ENCODE measurements around the gene FRMPD1. TPM values are rescaled to one million over a fixed set of nuclear protein-coding genes. Genes with fewer than 3 reads are reported as not detected.

The FRMPD1 gene
- total RNA-seq, 1 donor from 2014 or later = 0.19 TPM

DNA sequence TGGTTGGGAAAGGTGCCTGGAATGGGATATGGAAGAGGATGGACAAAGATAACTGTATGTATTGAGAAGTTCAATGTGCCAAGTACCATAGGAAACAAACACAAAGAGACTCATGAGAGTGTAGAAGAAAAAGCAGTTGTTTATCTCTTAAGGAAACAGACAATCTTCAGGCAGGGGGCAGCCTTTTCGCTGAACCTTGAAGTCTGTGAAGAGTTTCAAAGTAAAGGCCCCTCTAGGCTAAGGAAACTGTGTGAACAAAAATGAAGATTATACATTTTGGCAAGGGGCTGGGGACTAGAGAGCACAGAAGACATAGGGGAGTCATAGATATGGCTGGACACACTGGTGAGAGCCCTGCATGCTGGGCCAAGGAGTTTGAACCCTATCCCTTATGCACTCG is 27.5 kb upstream of the FRMPD1 start:
- no peak for DNase-seq (ENCODE audit: low read depth, low spot score)
- Mint-ChIP-seq H3K9me3 (no peaks in the 10 kb centered on the region), H3K27ac (ENCODE audit: unreplicated experiment) (no peak overlapping the region), H3K4me3 (no peak overlapping the region), H3K4me1 (peaks cover 5% of the 10 kb centered on the region), H3K27me3 (ENCODE audit: low read depth) (peaks cover 8% of the 10 kb centered on the region), H3K36me3 (ENCODE audit: low read depth) (no peaks in the 10 kb centered on the region)
- TF ChIP-seq, protein P1, sequence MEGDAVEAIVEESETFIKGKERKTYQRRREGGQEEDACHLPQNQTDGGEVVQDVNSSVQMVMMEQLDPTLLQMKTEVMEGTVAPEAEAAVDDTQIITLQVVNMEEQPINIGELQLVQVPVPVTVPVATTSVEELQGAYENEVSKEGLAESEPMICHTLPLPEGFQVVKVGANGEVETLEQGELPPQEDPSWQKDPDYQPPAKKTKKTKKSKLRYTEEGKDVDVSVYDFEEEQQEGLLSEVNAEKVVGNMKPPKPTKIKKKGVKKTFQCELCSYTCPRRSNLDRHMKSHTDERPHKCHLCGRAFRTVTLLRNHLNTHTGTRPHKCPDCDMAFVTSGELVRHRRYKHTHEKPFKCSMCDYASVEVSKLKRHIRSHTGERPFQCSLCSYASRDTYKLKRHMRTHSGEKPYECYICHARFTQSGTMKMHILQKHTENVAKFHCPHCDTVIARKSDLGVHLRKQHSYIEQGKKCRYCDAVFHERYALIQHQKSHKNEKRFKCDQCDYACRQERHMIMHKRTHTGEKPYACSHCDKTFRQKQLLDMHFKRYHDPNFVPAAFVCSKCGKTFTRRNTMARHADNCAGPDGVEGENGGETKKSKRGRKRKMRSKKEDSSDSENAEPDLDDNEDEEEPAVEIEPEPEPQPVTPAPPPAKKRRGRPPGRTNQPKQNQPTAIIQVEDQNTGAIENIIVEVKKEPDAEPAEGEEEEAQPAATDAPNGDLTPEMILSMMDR (conservative IDR thresholded peaks at IDR 0.05) = no peak

DNA sequence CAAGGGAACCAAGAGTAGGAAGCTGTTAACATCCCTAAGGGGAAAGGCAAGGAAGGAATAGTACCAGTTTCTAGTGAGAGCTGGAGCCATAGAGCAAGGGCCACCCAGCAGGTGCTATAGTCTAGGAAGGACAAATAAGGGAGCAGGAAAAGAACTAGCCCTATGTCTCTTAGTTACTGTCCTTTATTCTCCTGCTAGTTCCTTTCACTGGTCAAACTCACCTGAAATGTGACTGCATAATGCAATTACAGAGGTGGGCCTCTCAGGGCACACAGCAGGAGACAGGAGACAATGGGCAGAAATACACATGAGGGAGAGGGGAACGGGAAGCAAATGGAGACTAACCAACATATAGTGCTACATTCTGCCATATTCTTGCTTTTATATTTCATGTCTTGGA is 26.7 kb upstream of the FRMPD1 start:
- H3K9me3 Mint-ChIP-seq = no peaks in the 10 kb centered on the region
- H3K27me3 Mint-ChIP-seq (ENCODE audit: low read depth) = peaks cover 5% of the 10 kb centered on the region
- H3K36me3 Mint-ChIP-seq (ENCODE audit: low read depth) = no peaks in the 10 kb centered on the region
- no peak overlapping the region for H3K27ac Mint-ChIP-seq (ENCODE audit: unreplicated experiment)
- TF ChIP-seq, protein P1 (conservative IDR thresholded peaks at IDR 0.05) = no peak
- H3K4me3 Mint-ChIP-seq = no peak overlapping the region
- H3K4me1 Mint-ChIP-seq = peaks cover 5% of the 10 kb centered on the region
- no peak for DNase-seq (ENCODE audit: low read depth, low spot score)

DNA sequence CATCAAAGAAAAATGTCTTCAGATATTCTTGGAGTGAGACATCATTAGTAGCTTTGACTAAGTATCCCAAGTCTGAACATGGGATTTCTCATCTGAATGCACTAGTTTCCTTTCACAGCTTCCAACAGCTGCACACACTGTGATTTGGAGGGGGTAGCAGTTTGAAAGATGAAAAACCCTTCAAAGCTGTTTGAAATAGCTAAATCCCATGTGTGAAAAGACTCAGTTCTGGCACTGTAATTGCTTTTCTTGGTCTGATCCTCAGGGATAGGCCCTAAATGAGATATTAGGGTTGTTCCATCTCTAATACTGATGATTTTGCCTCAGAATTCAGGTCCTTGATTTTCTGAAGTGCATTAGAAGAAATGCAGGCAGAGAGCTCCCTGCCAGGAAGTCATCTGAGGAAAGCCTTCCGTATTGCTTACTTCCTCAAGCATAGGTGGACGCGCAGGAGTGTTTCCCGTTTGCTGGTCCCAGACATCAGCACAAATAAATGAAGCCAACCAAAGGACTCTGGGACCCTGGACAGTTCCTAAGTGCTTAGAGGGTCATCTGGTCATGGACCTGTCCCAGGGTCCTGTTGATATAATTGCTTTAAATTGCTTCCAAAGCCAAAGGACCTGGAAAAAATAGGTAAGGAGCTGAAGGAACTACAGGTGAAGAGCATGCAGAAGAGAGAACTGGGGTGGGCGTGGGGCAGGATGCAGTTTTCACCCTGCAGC is 25.6 kb upstream of the FRMPD1 start:
- Mint-ChIP-seq H3K36me3 (ENCODE audit: low read depth) (no peaks in the 10 kb centered on the region), H3K27ac (ENCODE audit: unreplicated experiment) (peak overlapping the region; percentile 52), H3K4me3 (no peak overlapping the region), H3K4me1 (peaks cover 5% of the 10 kb centered on the region), H3K27me3 (ENCODE audit: low read depth) (peaks cover 5% of the 10 kb centered on the region), H3K9me3 (no peaks in the 10 kb centered on the region)
- TF ChIP-seq, protein P1 (conservative IDR thresholded peaks at IDR 0.05) = no peak
- no peak for DNase-seq (ENCODE audit: low read depth, low spot score)

DNA sequence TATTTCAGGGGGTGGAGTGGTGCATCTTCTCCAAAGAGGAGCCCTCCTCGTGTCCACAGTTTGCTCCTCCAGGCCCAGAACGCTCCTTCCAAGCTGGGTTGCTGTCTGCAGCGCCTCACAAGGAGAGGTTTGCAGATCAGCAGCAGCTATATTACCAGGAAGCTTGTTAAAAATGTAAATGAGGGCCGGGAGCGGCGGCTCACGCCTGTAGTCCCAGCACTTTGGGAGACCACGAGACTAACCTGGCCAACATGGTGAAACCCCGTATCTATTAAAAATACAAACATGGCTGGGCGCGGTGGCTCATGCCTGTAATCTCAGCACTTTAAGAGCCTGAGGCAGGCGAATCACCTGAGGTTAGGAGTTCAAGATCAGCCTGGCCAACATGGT is 25.0 kb upstream of the FRMPD1 start:
- Mint-ChIP-seq H3K4me1 (peaks cover 5% of the 10 kb centered on the region), H3K9me3 (no peaks in the 10 kb centered on the region), H3K27me3 (ENCODE audit: low read depth) (peaks cover 5% of the 10 kb centered on the region), H3K36me3 (ENCODE audit: low read depth) (no peaks in the 10 kb centered on the region), H3K27ac (ENCODE audit: unreplicated experiment) (no peak overlapping the region), H3K4me3 (no peak overlapping the region)
- DNase-seq (ENCODE audit: low read depth, low spot score) = no peak
- TF ChIP-seq, protein P1 (conservative IDR thresholded peaks at IDR 0.05) = no peak

DNA sequence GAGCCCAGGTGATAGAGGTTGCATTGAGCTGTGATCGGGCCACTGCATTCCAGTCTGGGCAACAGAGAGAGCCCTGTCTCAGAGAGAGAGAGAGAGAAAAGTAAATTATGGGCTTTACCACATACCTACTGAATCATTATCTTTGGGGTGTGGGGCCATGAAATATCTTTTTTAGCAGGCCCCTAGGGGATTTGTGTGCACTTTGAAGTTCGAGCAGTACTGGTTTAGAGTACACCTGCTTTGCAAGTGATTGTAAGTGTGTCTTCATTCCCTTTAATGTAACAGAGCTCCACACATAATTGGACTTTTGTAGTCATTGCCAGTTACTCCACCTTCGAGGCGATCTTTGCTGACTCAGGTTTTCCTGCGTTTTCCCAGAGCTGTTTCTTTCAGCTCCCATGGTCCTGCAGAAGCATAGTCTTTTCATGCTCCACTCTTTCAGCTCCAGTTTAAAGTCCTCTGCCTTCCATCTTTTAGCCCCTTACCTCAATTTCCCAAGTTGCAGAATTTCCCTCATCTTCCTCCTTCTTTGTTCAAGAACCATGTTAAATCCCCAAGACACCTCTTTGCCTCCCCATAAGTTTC is 24.0 kb upstream of the FRMPD1 start:
- H3K27ac Mint-ChIP-seq (ENCODE audit: unreplicated experiment) = no peak overlapping the region

More for the DNA sequence above, 24.0 kb upstream of the FRMPD1 start:
- H3K4me3 Mint-ChIP-seq = no peak overlapping the region
- H3K27me3 Mint-ChIP-seq (ENCODE audit: low read depth) = peaks cover 5% of the 10 kb centered on the region
- DNase-seq (ENCODE audit: low read depth, low spot score) = no peak
- no peaks in the 10 kb centered on the region for H3K4me1 Mint-ChIP-seq
- no peaks in the 10 kb centered on the region for H3K9me3 Mint-ChIP-seq
- no peaks in the 10 kb centered on the region for H3K36me3 Mint-ChIP-seq (ENCODE audit: low read depth)
- TF ChIP-seq, protein P1 (conservative IDR thresholded peaks at IDR 0.05) = no peak
